Fibroblast of lung (primary cell): ENCODE data around the gene DNMT1. TPM values are rescaled to one million over a fixed set of nuclear protein-coding genes. Genes with fewer than 3 reads are reported as not detected.

Experiments
- DNase-seq, 2 donors: peaks; one replicate each; pipeline versions ENCODE4 v3.0.0 to v3.0.0-alpha.2; 2010; ENCODE audit warnings: low read depth in 2 of 2
- H2AFZ ChIP-seq: 2 replicates; pipeline ENCODE4 v1.5.1; 2012; ENCODE audit warnings: low read length, control low read depth, inconsistent platforms
- H3K27ac ChIP-seq: 2 replicates; pipeline ENCODE4 v1.5.1; 2011; ENCODE audit warnings: low read length, control low read depth; ENCODE audit not compliant: insufficient read depth
- H3K27me3 ChIP-seq: 2 replicates; pipeline ENCODE4 v1.5.1; 2011; ENCODE audit warnings: mild to moderate bottlenecking, low read length; ENCODE audit not compliant: control insufficient read depth, insufficient read depth
- H3K36me3 ChIP-seq: 2 replicates; pipeline ENCODE4 v1.5.1; 2011; ENCODE audit warnings: low read length; ENCODE audit not compliant: control insufficient read depth, insufficient read depth
- H3K4me1 ChIP-seq: 2 replicates; pipeline ENCODE4 v1.5.1; 2011; ENCODE audit warnings: low read length; ENCODE audit not compliant: control insufficient read depth, insufficient read depth; ENCODE audit errors: extremely low read depth
- H3K4me2 ChIP-seq: 2 replicates; pipeline ENCODE4 v1.5.1; 2011; ENCODE audit warnings: low read length, control low read depth; ENCODE audit not compliant: insufficient read depth; ENCODE audit errors: extremely low read depth
- H3K4me3 ChIP-seq, 4 experiments: fragments of 200-600 bp in 1 of 4; sonication (generic) in 1 of 4; replicated peaks in 1 of 4; 2 replicates each; pipeline ENCODE4 v1.5.1; 2011 to 2016; ENCODE audit warnings: low read length in 4 of 4, low read depth in 3 of 4, mild to moderate bottlenecking in 3 of 4, control low read depth in 2 of 4, inconsistent platforms in 1 of 4, mixed read lengths in 1 of 4; ENCODE audit not compliant: insufficient read depth in 1 of 4; ENCODE audit errors: control extremely low read depth in 1 of 4
- H3K79me2 ChIP-seq: 2 replicates; pipeline ENCODE4 v1.5.1; 2012; ENCODE audit warnings: mild to moderate bottlenecking, low read length, inconsistent platforms; ENCODE audit not compliant: control insufficient read depth, insufficient read depth
- H3K9ac ChIP-seq: 2 replicates; pipeline ENCODE4 v1.5.1; 2011; ENCODE audit warnings: mild to moderate bottlenecking, low read length, control low read depth; ENCODE audit not compliant: insufficient read depth
- H3K9me3 ChIP-seq: 2 replicates; pipeline ENCODE4 v1.5.1; 2012; ENCODE audit warnings: low read depth, low read length; ENCODE audit not compliant: control insufficient read depth, insufficient read depth
- H4K20me1 ChIP-seq: 2 replicates; pipeline ENCODE4 v1.5.1; 2011; ENCODE audit warnings: low read length; ENCODE audit not compliant: control insufficient read depth, insufficient read depth; ENCODE audit errors: extremely low read depth
- EZH2 ChIP-seq: IDR thresholded peaks from 2 replicates; pipeline ENCODE4 v1.5.1; 2012; ENCODE audit warnings: low read length, control low read depth, mild to moderate bottlenecking; ENCODE audit errors: missing control alignments
- polyA plus RNA-seq, 2 donors: library from polyadenylated mRNA; depleted of rRNA in 1 of 2; stranded (reverse) in 1 of 2; unstranded in 1 of 2; fragments of >200 nt; gene quantifications; 2 replicates each; pipeline ENCODE4 v1.2.1, GENCODE V29; 2011 to 2012; ENCODE audit warnings: missing spikeins in 1 of 2
- total RNA-seq: library from RNA; depleted of rRNA; stranded (reverse); fragments of >200 nt; gene quantifications from 2 replicates; pipeline ENCODE4 v1.2.1, GENCODE V29; 2014
- TF ChIP-seq, protein P1 (sequence below), 2 donors: IDR thresholded peaks in 1 of 2; conservative IDR thresholded peaks in 1 of 2; 1 replicate in 1 of 2; 2 replicates in 1 of 2; pipeline ENCODE4 v1.5.1; 2011 to 2012; ENCODE audit warnings: low read length in 2 of 2, control low read depth in 1 of 2, inconsistent platforms in 1 of 2, low read depth in 1 of 2, mild to moderate bottlenecking in 1 of 2

DNMT1 gene
- total and polyA plus RNA-seq, 2 donors (not counting 1 experiment from before 2014, with no cell fraction given) = 33.7 to 36.7 TPM

DNA sequence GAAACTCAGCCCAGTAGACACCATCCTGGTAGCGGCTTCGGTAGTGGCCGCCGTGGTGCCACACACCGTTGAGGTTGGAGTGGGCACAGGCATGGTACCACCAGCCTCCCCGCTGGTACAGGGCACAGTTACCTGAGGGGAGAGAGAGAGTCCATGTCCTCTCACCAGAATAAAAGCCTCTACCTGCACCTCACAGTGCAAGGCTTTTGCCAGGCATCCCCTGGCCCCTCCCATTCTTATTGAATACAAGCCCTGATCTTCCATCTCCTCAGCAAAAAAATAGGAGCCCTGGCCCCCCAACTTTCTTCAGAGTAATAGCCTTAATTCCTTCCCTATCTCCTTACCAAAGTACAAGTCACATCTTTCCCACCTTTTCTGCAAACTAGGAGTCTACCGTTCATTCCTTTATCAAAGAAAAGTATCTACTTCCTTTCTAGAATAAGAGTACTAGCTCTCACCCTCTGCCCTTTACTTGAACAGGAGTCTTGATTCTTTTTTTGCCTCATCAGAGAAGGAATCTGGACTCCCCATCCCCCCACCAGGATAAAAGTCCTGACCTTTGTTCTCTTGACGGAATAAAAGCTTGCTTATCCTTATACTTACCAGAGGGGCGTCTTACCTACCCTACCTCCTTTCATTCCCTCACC, 102.0 kb downstream of the DNMT1 start:
- DNase-seq = no peak
- no peak overlapping the region for H3K27ac ChIP-seq
- TF ChIP-seq, protein P1, sequence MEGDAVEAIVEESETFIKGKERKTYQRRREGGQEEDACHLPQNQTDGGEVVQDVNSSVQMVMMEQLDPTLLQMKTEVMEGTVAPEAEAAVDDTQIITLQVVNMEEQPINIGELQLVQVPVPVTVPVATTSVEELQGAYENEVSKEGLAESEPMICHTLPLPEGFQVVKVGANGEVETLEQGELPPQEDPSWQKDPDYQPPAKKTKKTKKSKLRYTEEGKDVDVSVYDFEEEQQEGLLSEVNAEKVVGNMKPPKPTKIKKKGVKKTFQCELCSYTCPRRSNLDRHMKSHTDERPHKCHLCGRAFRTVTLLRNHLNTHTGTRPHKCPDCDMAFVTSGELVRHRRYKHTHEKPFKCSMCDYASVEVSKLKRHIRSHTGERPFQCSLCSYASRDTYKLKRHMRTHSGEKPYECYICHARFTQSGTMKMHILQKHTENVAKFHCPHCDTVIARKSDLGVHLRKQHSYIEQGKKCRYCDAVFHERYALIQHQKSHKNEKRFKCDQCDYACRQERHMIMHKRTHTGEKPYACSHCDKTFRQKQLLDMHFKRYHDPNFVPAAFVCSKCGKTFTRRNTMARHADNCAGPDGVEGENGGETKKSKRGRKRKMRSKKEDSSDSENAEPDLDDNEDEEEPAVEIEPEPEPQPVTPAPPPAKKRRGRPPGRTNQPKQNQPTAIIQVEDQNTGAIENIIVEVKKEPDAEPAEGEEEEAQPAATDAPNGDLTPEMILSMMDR (conservative IDR thresholded peaks at IDR 0.05 in 1 of 2, IDR thresholded peaks at IDR 0.05 in 1 of 2; ENCODE audit: low read depth in 1 of 2, low read length in 2 of 2) = no peak
- no peak for TF ChIP-seq EZH2

GRCh38 chr19:10091895-10092641, 102.7 kb downstream of the DNMT1 start:
- Histone ChIP-seq H3K27me3 (no peaks in the 10 kb centered on the region), H3K9ac (no peak overlapping the region), H4K20me1 (no peaks in the 10 kb centered on the region), H3K36me3 (peaks cover 13% of the 10 kb centered on the region), H3K9me3 (no peaks in the 10 kb centered on the region), H2AFZ (no peak overlapping the region), H3K4me2 (no peak overlapping the region), H3K27ac (no peak overlapping the region), H3K4me3 (no peak overlapping the region), H3K79me2 (no peaks in the 10 kb centered on the region), H3K4me1 (peaks cover 10% of the 10 kb centered on the region)
- TF ChIP-seq, protein P1 (conservative IDR thresholded peaks at IDR 0.05 in 1 of 2, IDR thresholded peaks at IDR 0.05 in 1 of 2; ENCODE audit: low read depth in 1 of 2, low read length in 2 of 2) = no peak
- no peak for TF ChIP-seq EZH2
- no peak for DNase-seq

More for the DNA sequence above, 102.0 kb downstream of the DNMT1 start:
- H2AFZ ChIP-seq = no peak overlapping the region
- no peaks in the 10 kb centered on the region for H3K27me3 ChIP-seq
- H3K4me1 ChIP-seq = peaks cover 10% of the 10 kb centered on the region
- no peak overlapping the region for H3K4me2 ChIP-seq
- H3K36me3 ChIP-seq = peaks cover 13% of the 10 kb centered on the region
- no peak overlapping the region for H3K4me3 ChIP-seq
- no peaks in the 10 kb centered on the region for H4K20me1 ChIP-seq
- H3K9ac ChIP-seq = no peak overlapping the region
- no peaks in the 10 kb centered on the region for H3K9me3 ChIP-seq
- H3K79me2 ChIP-seq = no peaks in the 10 kb centered on the region

GRCh38 chr19:10091370-10091687, 103.4 kb downstream of the DNMT1 start:
- Histone ChIP-seq H4K20me1 (no peaks in the 10 kb centered on the region), H3K79me2 (no peaks in the 10 kb centered on the region), H3K36me3 (peaks cover 13% of the 10 kb centered on the region), H3K27ac (no peak overlapping the region), H3K27me3 (no peaks in the 10 kb centered on the region), H3K4me1 (peaks cover 6% of the 10 kb centered on the region), H3K4me2 (no peak overlapping the region), H3K4me3 (no peak overlapping the region), H3K9ac (no peak overlapping the region), H2AFZ (no peak overlapping the region), H3K9me3 (no peaks in the 10 kb centered on the region)
- TF ChIP-seq EZH2 = no peak
- TF ChIP-seq, protein P1 (conservative IDR thresholded peaks at IDR 0.05 in 1 of 2, IDR thresholded peaks at IDR 0.05 in 1 of 2; ENCODE audit: low read depth in 1 of 2, low read length in 2 of 2) = no peak
- no peak for DNase-seq
